GM04503 (cell line): Measurements from ENCODE around the gene BASP1.
A peak's percentile ranks its signal among the peaks of the same experiment; 100 is the strongest.
"Not testable (repeated sequence)": the region's sequence is repeated elsewhere in the genome, so short reads cannot be mapped to it uniquely, and the experiment has no call there.

Experiments used
- DNase-seq: peaks from one replicate; pipeline ENCODE4 v3.0.0-alpha.2; 2012; ENCODE audit warnings: low read depth

The BASP1 gene

GRCh38 chr5:17223367-17224185 is 6.1 kb downstream of the BASP1 start:
- DNase-seq: no peak

GRCh38 chr5:17224858-17225511 is 7.6 kb downstream of the BASP1 start:
- no peak for DNase-seq

GRCh38 chr5:17225520-17225919 is 8.1 kb downstream of the BASP1 start:
- no peak for DNase-seq

- DNase-seq: no peak
Observed at GRCh38 chr5:17227868-17228267, 10.4 kb downstream of the BASP1 start.

GRCh38 chr5:17228821-17229291 is 11.4 kb downstream of the BASP1 start:
- no peak for DNase-seq

- no peak for DNase-seq
Observed at GRCh38 chr5:17229313-17229712, 11.9 kb downstream of the BASP1 start.

GRCh38 chr5:17230191-17230590 is 12.8 kb downstream of the BASP1 start:
- no peak for DNase-seq

GRCh38 chr5:17230808-17231525 is 13.5 kb downstream of the BASP1 start:
- no peak for DNase-seq

- DNase-seq: no peak
Observed at GRCh38 chr5:17232405-17232804, 15.0 kb downstream of the BASP1 start.

GRCh38 chr5:17233488-17233887 is 16.1 kb downstream of the BASP1 start:
- no peak for DNase-seq

GRCh38 chr5:17234374-17234773 is 16.9 kb downstream of the BASP1 start:
- DNase-seq: no peak

- no peak for DNase-seq
Observed at GRCh38 chr5:17235731-17236330, 18.4 kb downstream of the BASP1 start.

GRCh38 chr5:17238521-17239041 is 21.1 kb downstream of the BASP1 start:
- no peak for DNase-seq

GRCh38 chr5:17239953-17240352 is 22.5 kb downstream of the BASP1 start:
- no peak for DNase-seq

GRCh38 chr5:17240487-17240886 is 23.1 kb downstream of the BASP1 start:
- DNase-seq: no peak

GRCh38 chr5:17241635-17242034 is 24.2 kb downstream of the BASP1 start:
- no peak for DNase-seq

- no peak for DNase-seq
Observed at GRCh38 chr5:17243287-17244063, 26.0 kb downstream of the BASP1 start.

GRCh38 chr5:17249029-17249634 is 31.7 kb downstream of the BASP1 start:
- peak; percentile 95 for DNase-seq

- not testable (repeated sequence) for DNase-seq
Observed at GRCh38 chr5:17249841-17250240, 32.4 kb downstream of the BASP1 start.

GRCh38 chr5:17252543-17252942 is 35.1 kb downstream of the BASP1 start:
- no peak for DNase-seq

- no peak for DNase-seq
Observed at GRCh38 chr5:17255471-17256021, 38.1 kb downstream of the BASP1 start.
